OCI-LY7 (cell line): Measurements from ENCODE around the gene SLAMF1. TPM values are rescaled to one million over a fixed set of nuclear protein-coding genes. Genes with fewer than 3 reads are reported as not detected.
"Not testable (repeated sequence)": the region's sequence is repeated elsewhere in the genome, so short reads cannot be mapped to it uniquely, and the experiment has no call there.

ENCODE experiments used
- BruUV-seq: library from RNA; stranded (reverse); fragments of 400-500 nt; replicated peaks from 2 replicates; lab custom pipeline; 2021; lab: Mats Ljungman, UMichigan
- CTCF ChIA-PET: fragments of 300-600 bp; sonication (Branson Sonifier 250); formaldehyde crosslinking; loops from one replicate; lab custom pipeline; 2022; ENCODE audit warnings: antibody characterized with exemption; ENCODE audit not compliant: unreplicated experiment; lab: Charles Lee
- POLR2A ChIA-PET: fragments of 300-600 bp; sonication (Branson Sonifier 250); formaldehyde crosslinking; loops from one replicate; lab custom pipeline; 2022; ENCODE audit warnings: antibody characterized with exemption; lab: Charles Lee
- DNase-seq: peaks from one replicate; pipeline ENCODE4 v3.0.0-alpha.2; 2015; ENCODE audit warnings: low spot score
- H2AFZ ChIP-seq: fragments of 200-600 bp; sonication (generic), shearing (Covaris generic); 2 replicates; pipeline ENCODE4 v1.6.1; 2014; ENCODE audit warnings: mild to moderate bottlenecking, antibody characterized with exemption, low read length, moderate library complexity
- H3K27ac ChIP-seq: fragments of 200-600 bp; sonication (generic); 2 replicates; pipeline ENCODE4 v1.5.1; 2014; ENCODE audit warnings: mixed run types, low read depth, mild to moderate bottlenecking, moderate library complexity, low read length, inconsistent platforms; ENCODE audit not compliant: poor library complexity, severe bottlenecking
- H3K36me3 ChIP-seq: fragments of 200-600 bp; sonication (generic); 2 replicates; pipeline ENCODE4 v1.6.1; 2014; ENCODE audit warnings: mild to moderate bottlenecking, antibody characterized with exemption, low read length, moderate library complexity, mixed read lengths; ENCODE audit not compliant: insufficient read depth
- H3K4me1 ChIP-seq: fragments of 200-600 bp; sonication (generic); 2 replicates; pipeline ENCODE4 v1.5.1; 2014; ENCODE audit warnings: mild to moderate bottlenecking, low read length; ENCODE audit not compliant: insufficient read depth, poor library complexity, severe bottlenecking
- H3K4me2 ChIP-seq: fragments of 200-600 bp; sonication (generic); 2 replicates; pipeline ENCODE4 v1.6.1; 2014; ENCODE audit warnings: mild to moderate bottlenecking, low read length
- H3K4me3 ChIP-seq: fragments of 200-600 bp; sonication (generic); 2 replicates; pipeline ENCODE4 v1.5.1; 2014; ENCODE audit warnings: mild to moderate bottlenecking, low read depth, low read length; ENCODE audit not compliant: poor library complexity, severe bottlenecking
- H3K79me2 ChIP-seq: fragments of 200-600 bp; sonication (generic); 2 replicates; pipeline ENCODE4 v1.6.1; 2016; ENCODE audit warnings: low read depth, mild to moderate bottlenecking, low read length, moderate library complexity, mixed read lengths; ENCODE audit not compliant: insufficient read depth
- H3K9me2 ChIP-seq: fragments of 200-600 bp; sonication (generic); 2 replicates; pipeline ENCODE4 v1.6.1; 2016; ENCODE audit warnings: mild to moderate bottlenecking, low read length, mixed read lengths; ENCODE audit not compliant: insufficient read depth
- H3K9me3 ChIP-seq: fragments of 200-600 bp; sonication (generic); 2 replicates; pipeline ENCODE4 v1.6.1; 2014; ENCODE audit warnings: mild to moderate bottlenecking, mixed run types, low read length, mixed read lengths
- H4K20me1 ChIP-seq: fragments of 200-600 bp; sonication (generic); 2 replicates; pipeline ENCODE4 v1.6.1; 2014; ENCODE audit warnings: mild to moderate bottlenecking, antibody characterized with exemption, low read length, moderate library complexity, mixed read lengths; ENCODE audit not compliant: insufficient read depth
- CTCF ChIP-seq: fragments of 200-600 bp; sonication (generic); conservative IDR thresholded peaks from 2 replicates; pipeline ENCODE4 v1.5.1; 2014; ENCODE audit warnings: mild to moderate bottlenecking, antibody characterized with exemption, low read length, moderate library complexity, mixed read lengths
- EZH2phosphoT487 ChIP-seq: fragments of 200-600 bp; sonication (generic); IDR thresholded peaks from 2 replicates; pipeline ENCODE4 v1.6.1; 2018; ENCODE audit warnings: low read depth, borderline replicate concordance, mild to moderate bottlenecking, mixed run types, antibody characterized with exemption, low read length, moderate library complexity, mixed read lengths
- intact Hi-C: fragments of 100-400 bp; cut with micrococcal nuclease; formaldehyde crosslinking; loops from one replicate; pipeline ENCODE4 v1.10.0; 2022; ENCODE audit not compliant: unreplicated experiment
- total RNA-seq, 2 experiments: library from RNA; depleted of rRNA in 1 of 2; stranded (reverse); fragments of >200 nt in 1 of 2; shearing (Covaris generic) in 1 of 2; gene quantifications; 2 replicates each; pipeline ENCODE4 v1.2.3, GENCODE V29; 2014 to 2022

The SLAMF1 gene
- total RNA-seq, 2 experiments from 2014 or later: 0.32 to 0.72 TPM

GRCh38 chr1:160560806-160561205, 86.0 kb downstream of the SLAMF1 start:
- CTCF ChIA-PET: no interaction called here
- H3K36me3 ChIP-seq: peaks cover 86% of the 10 kb centered on the region
- no peak overlapping the region for H3K27ac ChIP-seq
- H3K9me2 ChIP-seq: no peaks in the 10 kb centered on the region
- H3K4me1 ChIP-seq: peaks cover 18% of the 10 kb centered on the region
- no peaks in the 10 kb centered on the region for H4K20me1 ChIP-seq
- no peak overlapping the region for H3K4me2 ChIP-seq
- peaks cover 43% of the 10 kb centered on the region; the same call in 1 of the 2 replicates for H3K79me2 ChIP-seq
- no peak for TF ChIP-seq CTCF
- no peak for TF ChIP-seq EZH2phosphoT487
- H3K9me3 ChIP-seq: peaks cover 38% of the 10 kb centered on the region; the same call in 1 of the 2 replicates
- no TSS peak for BruUV-seq
- no peak overlapping the region for H2AFZ ChIP-seq
- H3K4me3 ChIP-seq: no peak overlapping the region
- no peak for DNase-seq
- POLR2A ChIA-PET: interaction anchor here (1.3 kb wide), 1 partner anchor 14 kb away, joined by 3 read pairs; no protein-coding TSS in a partner anchor
- intact Hi-C loops: no loop called here

GRCh38 chr1:160560045-160560705, 86.7 kb downstream of the SLAMF1 start:
- H3K4me3 ChIP-seq: no peak overlapping the region
- H4K20me1 ChIP-seq: no peaks in the 10 kb centered on the region
- no peak overlapping the region for H3K4me2 ChIP-seq
- no peaks in the 10 kb centered on the region for H3K9me2 ChIP-seq
- H3K79me2 ChIP-seq: peaks cover 43% of the 10 kb centered on the region; the same call in 1 of the 2 replicates
- peaks cover 38% of the 10 kb centered on the region; the same call in 1 of the 2 replicates for H3K9me3 ChIP-seq
- ChIA-PET CTCF (no interaction called here), POLR2A (interaction anchor here (0.6 to 1.3 kb wide), 2 partner anchors 15 to 46 kb away, joined by 3 read pairs; no protein-coding TSS in a partner anchor)
- no peak for DNase-seq
- TF ChIP-seq EZH2phosphoT487 (no peak), CTCF (no peak)
- intact Hi-C loops: no loop called here
- no peak overlapping the region for H2AFZ ChIP-seq
- BruUV-seq: no TSS peak
- peaks cover 11% of the 10 kb centered on the region for H3K4me1 ChIP-seq
- H3K36me3 ChIP-seq: peaks cover 87% of the 10 kb centered on the region
- no peak overlapping the region for H3K27ac ChIP-seq

GRCh38 chr1:160559437-160559836, 87.4 kb downstream of the SLAMF1 start:
- intact Hi-C loops, DNase-seq, CTCF ChIA-PET, H3K9me2 ChIP-seq, H4K20me1 ChIP-seq, H3K4me2 ChIP-seq, H3K27ac ChIP-seq, H3K4me3 ChIP-seq, BruUV-seq, H2AFZ ChIP-seq: not testable (repeated sequence)
- Histone ChIP-seq H3K36me3 (peaks cover 80% of the 10 kb centered on the region), H3K9me3 (peaks cover 37% of the 10 kb centered on the region; the same call in 1 of the 2 replicates), H3K79me2 (peaks cover 46% of the 10 kb centered on the region; the same call in 1 of the 2 replicates), H3K4me1 (peaks cover 11% of the 10 kb centered on the region)
- POLR2A ChIA-PET: interaction anchor here (0.6 to 1.3 kb wide), 4 partner anchors 8 to 45 kb away, joined by 3 read pairs; no protein-coding TSS in a partner anchor
